Epithelial cell of esophagus (primary cell): ENCODE measurements around the gene MCM5.

Experiments
- DNase-seq: peaks from one replicate; pipeline ENCODE4 v3.0.0; 2010; ENCODE audit warnings: low read depth
- H3K4me3 ChIP-seq: 2 replicates; pipeline ENCODE4 v1.5.1; 2011; ENCODE audit warnings: mild to moderate bottlenecking, low read length, control low read depth
- TF ChIP-seq, protein P1 (sequence below): IDR thresholded peaks from 2 replicates; pipeline ENCODE4 v1.5.1; 2011; ENCODE audit warnings: low read depth, mild to moderate bottlenecking, low read length, control low read depth, inconsistent platforms; ENCODE audit not compliant: insufficient read depth; ENCODE audit errors: missing control alignments

MCM5 gene

DNA sequence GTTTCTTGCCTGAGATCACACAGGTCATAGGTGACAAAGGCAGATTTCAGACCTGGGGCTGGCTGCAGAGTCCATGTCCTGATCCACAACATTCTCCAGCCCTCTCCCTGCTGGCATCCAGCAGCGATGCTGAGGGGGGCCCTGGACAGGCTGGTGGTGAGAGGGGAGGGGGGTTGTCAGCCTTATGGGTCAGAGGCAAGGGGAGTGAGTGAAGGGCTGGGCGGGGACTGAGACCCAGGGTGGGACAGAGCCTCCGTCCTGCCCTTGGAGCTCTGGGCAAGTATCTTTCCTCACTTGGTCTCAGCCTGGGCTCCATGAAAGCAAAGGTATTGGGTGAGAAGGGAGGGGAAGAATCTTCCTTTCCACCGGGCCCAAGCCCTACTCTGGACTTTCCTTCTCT lies 74.0 kb downstream of the MCM5 start:
- DNase-seq: no peak
- TF ChIP-seq, protein P1, sequence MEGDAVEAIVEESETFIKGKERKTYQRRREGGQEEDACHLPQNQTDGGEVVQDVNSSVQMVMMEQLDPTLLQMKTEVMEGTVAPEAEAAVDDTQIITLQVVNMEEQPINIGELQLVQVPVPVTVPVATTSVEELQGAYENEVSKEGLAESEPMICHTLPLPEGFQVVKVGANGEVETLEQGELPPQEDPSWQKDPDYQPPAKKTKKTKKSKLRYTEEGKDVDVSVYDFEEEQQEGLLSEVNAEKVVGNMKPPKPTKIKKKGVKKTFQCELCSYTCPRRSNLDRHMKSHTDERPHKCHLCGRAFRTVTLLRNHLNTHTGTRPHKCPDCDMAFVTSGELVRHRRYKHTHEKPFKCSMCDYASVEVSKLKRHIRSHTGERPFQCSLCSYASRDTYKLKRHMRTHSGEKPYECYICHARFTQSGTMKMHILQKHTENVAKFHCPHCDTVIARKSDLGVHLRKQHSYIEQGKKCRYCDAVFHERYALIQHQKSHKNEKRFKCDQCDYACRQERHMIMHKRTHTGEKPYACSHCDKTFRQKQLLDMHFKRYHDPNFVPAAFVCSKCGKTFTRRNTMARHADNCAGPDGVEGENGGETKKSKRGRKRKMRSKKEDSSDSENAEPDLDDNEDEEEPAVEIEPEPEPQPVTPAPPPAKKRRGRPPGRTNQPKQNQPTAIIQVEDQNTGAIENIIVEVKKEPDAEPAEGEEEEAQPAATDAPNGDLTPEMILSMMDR: no peak
- H3K4me3 ChIP-seq: no peak overlapping the region
